GM18505 (cell line): ENCODE measurements around the gene F10.
"Not testable (repeated sequence)": the region's sequence is repeated elsewhere in the genome, so short reads cannot be mapped to it uniquely, and the experiment has no call there.

Experiments used
- ATAC-seq: cut with Tn5 transposase; IDR thresholded peaks from one replicate; pipeline ENCODE4 v1.9.1; 2021; ENCODE audit not compliant: unreplicated experiment
- POLR2A ChIP-seq: IDR thresholded peaks from 4 replicates; pipeline ENCODE4 v1.6.1; 2011; ENCODE audit warnings: borderline replicate concordance; ENCODE audit not compliant: insufficient read depth, insufficient read length; ENCODE audit errors: extremely low read depth

F10 gene

DNA sequence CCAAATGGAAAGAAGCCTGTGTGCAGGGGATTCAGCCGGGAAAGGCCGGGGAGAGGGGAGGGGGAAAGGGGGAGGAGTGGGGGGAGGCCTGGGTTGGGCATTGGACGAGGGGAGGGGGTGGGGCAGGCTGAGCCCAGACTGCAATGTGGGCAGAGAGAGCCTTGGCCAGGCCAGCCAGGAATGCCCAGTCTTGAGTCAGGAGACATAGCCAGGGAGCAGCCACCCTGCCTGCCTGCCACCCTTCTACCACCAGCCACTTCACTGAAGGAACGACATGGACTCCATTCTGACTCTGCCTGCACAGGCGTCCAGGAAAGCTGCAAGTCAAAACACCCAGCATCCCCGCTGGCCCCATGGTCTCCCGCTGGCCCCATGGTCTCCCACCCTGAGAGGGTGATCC lies 36.3 kb downstream of the F10 start:
- TF ChIP-seq POLR2A = no peak
- no peak for ATAC-seq

DNA sequence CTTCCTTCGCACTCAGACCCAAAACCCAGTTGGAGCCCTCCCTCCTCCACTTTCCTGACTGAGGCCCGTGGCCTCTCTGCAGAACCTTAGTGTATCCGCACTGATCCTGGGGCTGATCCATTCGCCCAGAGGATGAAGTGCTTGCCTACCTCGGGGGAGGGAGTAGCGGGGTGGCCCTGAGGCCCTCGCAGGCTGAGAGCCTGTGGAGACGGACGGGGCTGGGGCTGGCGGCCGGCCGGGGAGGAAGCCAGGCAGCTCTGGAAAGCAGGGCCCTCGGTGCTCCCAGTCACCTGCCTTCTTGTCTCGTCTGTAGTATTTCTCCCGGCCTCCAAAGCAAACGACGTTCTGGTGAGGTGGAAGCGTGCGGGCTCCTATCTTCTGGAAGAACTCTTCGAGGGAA lies 37.1 kb downstream of the F10 start:
- no peak for ATAC-seq
- TF ChIP-seq POLR2A = no peak

DNA sequence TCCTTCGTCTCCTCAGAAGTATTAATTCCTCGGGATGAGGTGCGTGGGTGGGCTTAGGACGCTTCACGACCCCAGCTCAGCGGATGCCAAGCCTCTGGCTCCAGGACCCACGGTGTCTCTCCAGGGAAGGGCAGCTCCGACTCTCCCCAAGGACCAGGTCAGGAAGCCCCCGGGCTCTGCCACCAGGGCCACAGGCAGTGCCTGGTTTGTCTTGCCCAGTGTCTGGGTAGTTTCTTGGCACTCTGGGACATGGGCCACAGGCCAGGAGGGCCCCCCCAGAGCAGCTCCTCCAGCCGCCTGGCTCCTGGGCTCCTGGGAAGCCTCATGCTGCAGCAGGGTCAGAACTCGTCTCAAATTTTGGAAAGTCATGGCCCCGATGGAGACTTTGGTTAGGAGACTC lies 38.4 kb downstream of the F10 start:
- ATAC-seq = no peak
- no peak for TF ChIP-seq POLR2A

DNA sequence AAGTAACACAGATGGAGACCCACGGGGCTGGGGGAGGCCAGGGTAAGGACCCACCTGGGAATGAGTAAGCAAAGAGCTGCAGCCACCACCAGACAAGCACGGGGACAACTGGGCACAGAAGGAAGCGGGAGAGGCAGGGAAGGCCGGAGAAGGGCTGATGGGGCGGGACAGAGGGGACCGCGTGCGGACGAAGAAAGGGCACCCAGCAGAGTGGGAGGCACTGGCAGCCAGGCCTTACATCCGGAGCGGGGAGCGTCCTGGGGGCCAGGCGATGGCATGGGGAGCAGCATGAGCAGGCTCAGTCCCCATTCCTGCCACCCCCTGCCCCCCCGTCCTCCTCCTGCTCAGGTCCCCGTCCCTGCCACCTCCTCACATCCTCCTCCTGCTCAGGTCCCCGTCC lies 38.8 kb downstream of the F10 start:
- no peak for TF ChIP-seq POLR2A
- no peak for ATAC-seq

DNA sequence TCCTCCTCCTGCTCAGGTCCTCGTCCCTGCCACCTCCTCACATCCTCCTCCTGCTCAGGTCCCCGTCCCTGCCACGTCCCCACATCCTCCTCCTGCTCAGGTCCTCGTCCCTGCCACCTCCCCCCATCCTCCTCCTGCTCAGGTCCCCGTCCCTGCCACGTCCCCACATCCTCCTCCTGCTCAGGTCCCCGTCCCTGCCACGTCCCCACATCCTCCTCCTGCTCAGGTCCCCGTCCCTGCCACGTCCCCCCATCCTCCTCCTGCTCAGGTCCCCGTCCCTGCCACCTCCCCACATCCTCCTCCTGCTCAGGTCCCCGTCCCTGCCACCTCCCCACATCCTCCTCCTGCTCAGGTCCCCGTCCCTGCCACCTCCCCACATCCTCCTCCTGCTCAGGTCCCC lies 39.4 kb downstream of the F10 start:
- ATAC-seq = not testable (repeated sequence)

DNA sequence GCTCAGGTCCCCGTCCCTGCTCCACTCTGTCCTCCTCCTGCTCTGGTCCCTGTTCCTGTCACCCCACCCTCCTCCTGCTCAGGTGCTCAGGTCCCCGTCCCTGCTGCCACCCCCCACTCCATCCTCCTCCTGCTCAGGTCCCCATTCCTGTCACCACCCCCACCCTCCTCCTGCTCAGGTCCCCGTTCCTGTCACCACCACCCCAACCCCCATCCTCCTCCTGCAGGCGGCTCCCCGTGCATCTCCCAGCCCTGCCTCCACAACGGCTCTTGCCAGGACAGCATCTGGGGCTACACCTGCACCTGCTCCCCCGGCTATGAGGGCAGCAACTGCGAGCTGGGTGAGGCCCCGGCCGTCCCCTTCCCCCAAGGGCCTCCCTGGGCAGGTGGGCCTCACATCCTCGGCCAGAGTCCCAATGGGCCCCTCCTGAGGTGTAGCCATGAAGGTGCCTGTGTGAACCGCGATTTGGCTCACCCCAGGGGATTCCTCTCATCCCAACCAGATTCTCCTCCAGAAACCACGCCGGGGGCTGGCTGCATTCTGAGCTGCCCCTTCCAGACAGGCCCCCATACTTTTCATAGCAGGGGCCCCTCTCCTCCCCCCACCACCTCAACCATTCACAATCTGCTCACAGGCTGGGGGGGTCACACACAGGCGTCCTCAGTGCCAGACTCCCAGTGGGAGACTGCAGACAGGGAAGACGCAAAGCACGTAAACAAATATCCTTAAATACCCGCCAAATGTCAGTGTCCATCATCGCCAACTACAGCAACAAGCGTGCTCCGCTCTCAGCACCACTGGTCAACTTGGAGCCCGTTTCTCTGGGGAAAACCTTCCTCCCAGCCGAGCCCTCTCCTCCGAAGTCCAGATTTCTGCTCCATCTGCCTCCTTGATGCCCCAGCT lies 40.4 kb downstream of the F10 start:
- no peak for TF ChIP-seq POLR2A
- no peak for ATAC-seq

DNA sequence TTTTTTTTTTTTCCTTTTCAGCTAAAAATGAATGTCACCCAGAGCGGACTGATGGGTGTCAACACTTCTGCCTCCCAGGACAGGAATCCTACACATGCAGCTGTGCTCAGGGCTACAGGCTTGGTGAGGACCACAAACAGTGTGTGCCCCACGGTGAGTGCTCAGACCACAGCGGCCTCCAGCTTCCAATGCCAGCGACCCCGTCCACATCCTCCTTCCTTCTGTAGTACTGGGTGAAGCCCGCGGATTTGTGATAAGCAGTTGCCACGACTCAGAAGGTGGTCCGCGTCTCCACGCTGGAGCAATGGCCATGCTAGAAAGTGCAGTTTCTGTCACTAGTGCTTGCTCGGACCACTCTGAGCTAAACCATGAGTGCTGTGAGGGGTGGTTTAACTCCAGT lies 41.9 kb downstream of the F10 start:
- no peak for TF ChIP-seq POLR2A
- ATAC-seq = no peak

DNA sequence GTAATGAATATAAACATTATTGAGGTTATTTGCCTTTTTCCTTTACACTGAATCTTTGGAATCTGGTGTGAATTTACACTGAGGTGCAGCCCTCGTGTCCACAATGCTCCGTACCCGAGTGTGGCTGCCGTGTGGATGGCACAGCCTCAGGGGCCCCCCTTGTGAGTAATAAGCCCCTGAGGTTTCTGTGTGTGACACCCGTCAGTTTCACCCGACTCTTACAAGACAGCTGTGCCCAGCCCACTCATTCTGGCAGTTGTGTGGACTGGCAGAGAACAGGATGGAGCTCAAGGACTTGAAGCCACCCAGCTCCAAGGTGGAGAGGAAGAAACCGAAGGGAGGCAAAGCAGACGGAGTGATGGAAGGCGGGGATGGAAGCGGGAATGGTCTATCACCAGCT lies 43.7 kb downstream of the F10 start:
- no peak for TF ChIP-seq POLR2A
- ATAC-seq = no peak

DNA sequence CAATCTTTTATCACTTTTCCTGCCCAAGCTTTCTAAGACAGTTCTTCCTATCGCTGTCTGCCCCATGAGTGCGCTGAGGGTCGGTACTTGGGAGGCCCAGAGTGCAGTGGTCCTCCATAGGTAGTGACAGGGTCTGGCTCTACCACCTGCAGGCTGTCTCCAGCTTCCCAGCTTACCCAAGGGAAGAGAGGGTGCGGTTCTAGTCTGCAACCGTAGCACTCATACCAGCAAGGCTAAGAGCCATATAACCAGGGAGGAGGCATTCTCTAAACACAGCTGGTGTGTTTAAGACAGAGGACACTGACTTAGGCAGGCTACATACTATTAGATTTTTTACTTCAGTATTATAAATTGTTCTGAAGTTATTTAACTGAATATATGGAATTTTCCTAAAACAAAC lies 44.1 kb downstream of the F10 start:
- TF ChIP-seq POLR2A = no peak
- no peak for ATAC-seq

DNA sequence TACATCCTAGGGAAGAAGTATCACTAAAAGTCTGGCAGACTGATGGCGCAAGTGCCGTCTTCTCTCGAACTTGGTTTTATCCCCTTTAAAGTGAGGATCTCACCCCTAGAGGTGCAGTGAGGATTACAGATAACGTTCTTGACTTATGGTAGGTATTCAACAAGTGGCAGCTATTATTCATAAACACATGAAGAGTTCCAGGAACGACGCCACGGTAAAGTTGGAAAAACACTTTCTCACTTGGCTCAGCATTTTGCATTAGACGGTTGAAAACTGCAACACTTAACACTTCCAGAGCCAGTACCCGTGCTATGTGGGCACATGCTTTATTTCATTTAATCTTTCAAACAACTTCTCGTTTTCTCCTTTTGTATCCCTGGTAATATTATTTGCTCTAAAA lies 44.6 kb downstream of the F10 start:
- no peak for ATAC-seq
- TF ChIP-seq POLR2A = no peak

DNA sequence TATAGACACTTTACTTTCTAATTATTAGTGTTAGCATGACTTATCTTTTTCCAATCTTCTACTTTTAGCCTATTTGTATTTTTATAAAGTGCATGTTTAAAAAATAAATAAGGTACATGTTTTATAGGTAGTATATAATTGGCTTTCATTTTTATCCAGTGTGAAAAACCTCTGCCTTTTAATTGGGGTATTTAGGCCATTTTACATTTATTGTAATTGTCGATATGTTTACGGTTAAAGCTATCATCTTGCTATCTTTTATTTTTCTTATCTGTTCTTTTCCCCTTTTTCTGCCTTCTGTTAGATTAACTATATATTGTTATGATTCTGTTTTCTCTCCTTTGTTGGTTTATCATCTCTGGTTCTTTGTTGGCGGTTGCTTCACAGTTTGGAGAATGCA lies 45.0 kb downstream of the F10 start:
- no peak for ATAC-seq
- TF ChIP-seq POLR2A = no peak

DNA sequence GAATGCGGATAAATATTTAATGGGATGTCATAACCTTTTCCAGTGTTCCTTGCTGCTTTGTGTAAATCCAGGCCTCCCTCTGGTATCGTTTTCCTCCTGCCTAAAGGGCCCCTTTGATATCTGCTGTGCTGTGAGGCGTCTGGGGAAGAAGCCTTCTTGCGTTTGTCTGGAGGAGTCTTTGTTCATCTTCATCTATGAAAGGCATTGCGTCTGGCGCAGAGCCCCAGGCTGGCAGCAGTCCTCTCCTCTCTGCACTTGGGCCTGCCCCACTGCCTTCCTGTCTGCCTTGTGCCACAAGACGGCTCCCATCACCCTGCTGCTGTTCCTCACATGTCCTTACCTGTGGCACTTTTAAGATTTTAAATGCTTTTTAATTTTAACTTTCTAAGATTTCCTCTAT lies 45.6 kb downstream of the F10 start:
- TF ChIP-seq POLR2A = no peak
- no peak for ATAC-seq

DNA sequence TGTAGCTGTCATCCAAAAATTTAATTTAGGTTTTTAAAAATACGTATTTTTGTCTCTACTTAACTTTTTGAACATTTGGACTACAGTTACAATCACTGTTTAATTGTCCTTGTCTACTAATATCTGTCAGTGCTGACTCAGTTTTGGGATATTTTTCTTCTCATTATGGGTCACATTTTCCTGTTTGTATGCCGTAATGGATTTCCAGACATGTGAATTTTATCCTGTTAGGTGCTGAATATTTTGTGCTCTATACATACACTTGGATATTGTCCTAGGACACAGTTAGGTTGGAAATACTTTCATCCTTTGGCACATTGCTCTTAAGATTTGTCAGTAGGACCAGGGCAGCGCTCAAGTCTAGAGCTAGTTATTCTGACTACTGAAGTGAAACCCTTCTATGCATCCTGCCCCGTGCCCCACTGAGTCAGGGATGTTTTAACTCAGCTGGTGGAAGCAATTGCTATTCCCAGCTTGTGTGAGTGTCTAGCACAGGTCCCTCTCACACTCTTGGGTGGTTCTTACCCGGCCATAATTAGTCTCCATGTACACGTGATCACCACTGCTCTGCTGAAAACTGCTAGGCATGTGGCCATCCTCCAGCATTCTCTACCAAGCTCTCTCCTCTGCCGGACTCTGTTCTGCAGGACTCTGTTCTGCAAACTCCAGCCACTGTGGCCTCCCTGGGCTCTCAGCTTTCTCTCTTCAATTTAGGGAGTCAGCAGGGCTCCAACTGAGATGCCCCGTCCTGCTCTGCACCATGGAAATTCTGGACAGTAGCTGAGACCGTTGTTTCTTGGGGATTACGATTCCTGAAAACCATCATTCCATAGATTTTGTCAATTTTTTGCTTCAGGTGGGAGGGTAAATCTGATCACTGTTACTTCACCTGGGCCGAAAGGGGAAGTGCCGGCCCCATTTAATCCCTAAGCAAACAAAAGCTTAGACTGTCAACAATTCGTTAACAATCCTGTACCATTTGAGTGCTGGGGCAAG lies 47.0 kb downstream of the F10 start:
- TF ChIP-seq POLR2A = no peak

DNA sequence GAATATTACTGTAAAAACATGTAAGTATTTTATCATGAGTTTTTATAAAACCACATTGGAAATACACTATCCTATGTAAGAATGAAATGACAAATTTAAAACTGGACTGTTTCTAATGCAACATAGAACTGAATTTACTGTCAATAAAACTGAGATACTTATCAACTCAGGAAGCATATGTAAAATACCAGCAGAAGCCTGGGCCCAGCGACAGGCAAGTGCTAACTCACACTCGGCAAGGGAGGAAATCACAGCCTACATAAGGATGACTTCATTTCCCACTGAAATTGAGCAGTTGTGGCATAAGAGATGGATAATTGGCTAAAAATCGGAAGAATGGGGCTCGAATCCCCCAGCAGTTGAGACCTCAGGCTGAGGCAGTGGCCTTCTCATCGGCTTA lies 47.9 kb downstream of the F10 start:
- ATAC-seq = no peak

More for the DNA sequence above, 47.0 kb downstream of the F10 start:
- no peak for ATAC-seq

More for the DNA sequence above, 47.9 kb downstream of the F10 start:
- TF ChIP-seq POLR2A = no peak
